Lower lobe of right lung (tissue), 2 donors: ENCODE data around the gene ALKBH3. TPM values are rescaled to one million over a fixed set of nuclear protein-coding genes. Genes with fewer than 3 reads are reported as not detected.

Experiments
- ATAC-seq, 2 donors: fragments of 200-7000 bp; cut with Tn5 transposase; one replicate each; pipeline ENCODE4 v1.9.1; 2020 to 2022; ENCODE audit warnings: mild to moderate bottlenecking in 2 of 2, moderate library complexity in 2 of 2
- DNase-seq: peaks from one replicate; pipeline ENCODE4 v3.0.0-alpha.2; 2020
- H3K27ac ChIP-seq: fragments of 200-600 bp; one replicate; pipeline ENCODE4 v1.8.0; 2022
- H3K27me3 ChIP-seq: fragments of 200-600 bp; one replicate; pipeline ENCODE4 v1.8.0; 2022; ENCODE audit warnings: low read depth
- H3K36me3 ChIP-seq: fragments of 200-600 bp; one replicate; pipeline ENCODE4 v1.8.0; 2022; ENCODE audit warnings: mild to moderate bottlenecking
- H3K4me1 ChIP-seq: fragments of 200-600 bp; one replicate; pipeline ENCODE4 v1.8.0; 2022
- H3K4me3 ChIP-seq: fragments of 200-600 bp; one replicate; pipeline ENCODE4 v1.8.0; 2022; ENCODE audit warnings: mild to moderate bottlenecking
- H3K9me3 ChIP-seq: fragments of 200-600 bp; one replicate; pipeline ENCODE4 v1.8.0; 2022
- CTCF ChIP-seq: fragments of 200-600 bp; IDR thresholded peaks from one replicate; pipeline ENCODE4 v1.8.0; 2022; ENCODE audit warnings: antibody characterized with exemption, mild to moderate bottlenecking
- intact Hi-C: fragments of 100-400 bp; cut with DNase I; formaldehyde crosslinking; loops from one replicate; pipeline ENCODE4 v1.11.0; 2022
- total RNA-seq: library from RNA; stranded (reverse); fragmentation: NEBNext Ultra II Directional; extraction: Animal tissue kit (Norgen Biotek cat#: 25700); gene quantifications from one replicate; pipeline ENCODE4 v1.2.1, GENCODE V29; 2021
- donor health status: DM: no; HTN: yes; CAD: no; lungs with severe emphysema.

Gene ALKBH3
- total RNA-seq, 1 donor from 2014 or later, result 26.5 TPM

DNA sequence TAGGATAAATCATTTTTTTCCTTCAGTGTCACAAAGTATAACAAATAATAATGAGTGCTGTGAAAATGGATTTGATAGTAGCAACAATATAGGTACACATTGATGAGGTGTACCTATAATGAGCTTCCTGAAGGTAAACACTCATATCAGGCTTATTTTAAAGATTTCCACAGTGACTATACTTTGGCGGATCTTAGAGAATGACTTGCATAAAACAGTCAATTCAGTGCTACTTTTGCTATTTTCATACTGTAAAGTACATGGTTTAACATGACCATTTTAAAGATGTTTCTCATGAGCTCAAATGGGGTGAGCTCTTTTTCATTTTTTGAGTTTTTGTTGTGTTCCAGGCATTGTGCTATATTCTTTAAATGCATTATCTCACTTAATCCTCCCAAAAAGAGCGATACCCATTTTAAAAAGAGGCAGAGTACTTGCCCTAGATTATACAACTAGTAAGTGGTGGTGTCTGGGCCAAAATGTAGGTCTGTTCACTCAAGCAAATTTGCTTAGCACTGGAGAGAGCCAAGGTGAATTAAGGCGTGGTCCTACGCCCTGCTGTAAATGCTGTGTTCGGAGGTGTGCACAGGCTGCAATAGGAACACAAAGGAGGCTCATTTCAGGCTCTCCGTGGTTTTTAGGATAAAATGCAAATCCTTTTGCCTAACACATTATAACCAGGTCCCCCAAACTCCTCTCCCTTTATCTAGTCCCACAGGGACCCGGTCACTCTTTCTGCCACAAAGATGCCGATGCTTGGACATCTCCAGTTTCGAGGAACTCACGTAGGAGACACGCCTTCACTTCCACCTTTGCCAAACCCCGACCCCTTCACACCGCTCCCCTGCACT lies 617 bp upstream of the ALKBH3 start:
- peaks cover 11% of the 10 kb centered on the region for H3K4me1 ChIP-seq
- intact Hi-C loops, result no loop called here
- ATAC-seq, result peak; percentile 8 to 58
- DNase-seq, result no peak
- TF ChIP-seq CTCF, result no peak
- H3K36me3 ChIP-seq, result peaks cover 27% of the 10 kb centered on the region
- no peaks in the 10 kb centered on the region for H3K9me3 ChIP-seq
- H3K27me3 ChIP-seq, result peaks cover 29% of the 10 kb centered on the region
- peak overlapping the region; percentile 92 for H3K4me3 ChIP-seq
- peak overlapping the region; percentile 77 for H3K27ac ChIP-seq

DNA sequence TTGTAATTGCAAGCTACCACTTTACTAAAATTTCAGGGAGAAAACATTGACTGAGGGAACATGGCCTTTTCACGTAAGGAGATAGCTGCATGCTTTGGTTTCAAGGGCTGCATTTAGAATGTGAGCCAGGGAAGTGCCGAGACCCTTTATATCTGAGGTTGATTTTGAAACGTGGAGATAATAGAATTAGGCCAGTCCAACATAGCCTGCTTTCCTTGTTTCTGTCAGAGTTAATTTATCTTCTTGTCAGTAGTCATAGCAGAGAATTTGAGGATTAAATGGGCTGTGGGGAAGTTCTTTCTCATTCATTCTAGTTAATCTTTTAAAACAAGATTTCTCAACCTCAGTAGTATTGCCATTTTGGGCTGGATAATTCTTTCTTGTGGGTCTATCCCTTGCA lies 12.2 kb downstream of the ALKBH3 start:
- ATAC-seq, result no peak

DNA sequence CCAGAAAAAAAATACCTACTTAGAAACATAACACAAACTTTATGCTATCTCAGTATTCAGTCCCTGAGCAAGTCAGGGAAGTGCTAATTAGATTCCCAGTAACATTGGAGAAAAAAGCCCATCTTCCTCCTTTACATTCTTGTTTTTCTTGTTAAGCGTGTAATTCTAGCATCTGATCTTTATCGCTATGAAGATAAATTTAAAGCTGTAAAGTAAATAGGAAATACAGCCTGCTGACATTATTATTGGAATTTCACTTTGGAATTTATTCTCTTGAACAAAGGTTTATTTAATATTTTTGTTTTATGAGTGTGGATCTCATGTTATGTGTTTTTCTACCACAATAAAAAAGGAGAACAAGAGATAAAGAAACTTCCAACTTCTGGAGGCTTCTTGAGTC lies 13.9 kb downstream of the ALKBH3 start:
- TF ChIP-seq CTCF, result no peak
- Histone ChIP-seq H3K4me1 (no peaks in the 10 kb centered on the region), H3K4me3 (no peak overlapping the region), H3K9me3 (no peaks in the 10 kb centered on the region), H3K36me3 (peaks cover 100% of the 10 kb centered on the region), H3K27ac (no peak overlapping the region), H3K27me3 (no peaks in the 10 kb centered on the region)
- no peak for ATAC-seq
- intact Hi-C loops, result no loop called here
- no peak for DNase-seq

More for the DNA sequence above, 12.2 kb downstream of the ALKBH3 start:
- TF ChIP-seq CTCF, result no peak
- H3K27ac ChIP-seq, result no peak overlapping the region
- no peak for DNase-seq
- H3K4me3 ChIP-seq, result no peak overlapping the region
- no peaks in the 10 kb centered on the region for H3K9me3 ChIP-seq
- no peaks in the 10 kb centered on the region for H3K4me1 ChIP-seq
- no peaks in the 10 kb centered on the region for H3K27me3 ChIP-seq
- intact Hi-C loops, result no loop called here
- peaks cover 97% of the 10 kb centered on the region for H3K36me3 ChIP-seq

DNA sequence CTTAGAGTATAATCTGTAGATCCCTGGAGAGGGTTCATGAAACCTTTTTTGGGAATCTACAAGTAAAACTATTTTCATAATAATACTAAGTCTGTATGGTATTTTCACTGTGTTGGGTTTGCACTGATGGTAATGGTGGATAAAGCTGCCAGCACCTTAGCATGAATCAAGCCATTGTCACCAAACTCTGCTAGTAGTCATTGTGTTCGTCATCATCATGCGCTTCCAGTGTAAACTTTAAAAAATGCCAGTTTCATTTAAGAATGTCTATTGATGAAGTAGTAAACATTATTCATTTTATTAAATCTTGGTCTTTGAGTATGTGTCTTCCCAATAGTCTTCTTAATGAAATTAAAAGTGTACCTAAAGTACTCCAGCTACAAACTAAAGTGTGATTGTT lies 15.0 kb downstream of the ALKBH3 start:
- peaks cover 99% of the 10 kb centered on the region for H3K36me3 ChIP-seq
- TF ChIP-seq CTCF, result no peak
- H3K4me3 ChIP-seq, result no peak overlapping the region
- H3K27me3 ChIP-seq, result no peaks in the 10 kb centered on the region
- intact Hi-C loops, result no loop called here
- H3K27ac ChIP-seq, result no peak overlapping the region
- no peak for ATAC-seq
- no peak for DNase-seq
- H3K9me3 ChIP-seq, result no peaks in the 10 kb centered on the region
- no peaks in the 10 kb centered on the region for H3K4me1 ChIP-seq

GRCh38 chr11:43898574-43898973 lies 17.9 kb downstream of the ALKBH3 start:
- H3K36me3 ChIP-seq, result peaks cover 99% of the 10 kb centered on the region
- TF ChIP-seq CTCF, result no peak
- intact Hi-C loops, result no loop called here
- H3K4me1 ChIP-seq, result peaks cover 4% of the 10 kb centered on the region
- no peak for ATAC-seq
- H3K4me3 ChIP-seq, result no peak overlapping the region
- no peak overlapping the region for H3K27ac ChIP-seq
- no peaks in the 10 kb centered on the region for H3K9me3 ChIP-seq
- H3K27me3 ChIP-seq, result no peaks in the 10 kb centered on the region
- no peak for DNase-seq
